HG02763 (cell line): Measurements from ENCODE around the gene CMPK2.

Experiments
- ATAC-seq: cut with Tn5 transposase; IDR thresholded peaks from one replicate; pipeline ENCODE4 v1.9.1; 2021; ENCODE audit warnings: mild to moderate bottlenecking, moderate library complexity; ENCODE audit not compliant: unreplicated experiment

Gene CMPK2

DNA sequence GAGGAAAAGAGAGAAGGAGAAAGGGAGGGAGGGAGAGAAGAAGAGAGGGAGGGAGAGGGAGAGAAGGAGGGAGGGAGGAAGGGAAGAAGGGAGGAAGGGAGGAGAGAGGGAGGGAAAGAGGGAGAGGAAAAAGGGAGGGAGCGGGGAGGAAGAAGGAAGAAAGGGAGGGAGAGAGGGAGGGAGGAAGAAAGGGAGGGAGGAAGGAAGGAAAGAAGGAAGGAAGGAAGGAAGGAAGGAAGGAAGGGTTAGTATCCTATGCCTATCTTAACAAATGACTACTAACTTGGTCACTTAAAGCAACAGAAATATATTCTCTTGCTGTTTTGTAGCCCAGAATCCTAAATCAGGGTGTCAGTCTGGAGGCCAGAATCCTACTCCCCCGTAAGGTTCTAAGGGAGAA lies 52.1 kb downstream of the CMPK2 start:
- ATAC-seq: no peak

DNA sequence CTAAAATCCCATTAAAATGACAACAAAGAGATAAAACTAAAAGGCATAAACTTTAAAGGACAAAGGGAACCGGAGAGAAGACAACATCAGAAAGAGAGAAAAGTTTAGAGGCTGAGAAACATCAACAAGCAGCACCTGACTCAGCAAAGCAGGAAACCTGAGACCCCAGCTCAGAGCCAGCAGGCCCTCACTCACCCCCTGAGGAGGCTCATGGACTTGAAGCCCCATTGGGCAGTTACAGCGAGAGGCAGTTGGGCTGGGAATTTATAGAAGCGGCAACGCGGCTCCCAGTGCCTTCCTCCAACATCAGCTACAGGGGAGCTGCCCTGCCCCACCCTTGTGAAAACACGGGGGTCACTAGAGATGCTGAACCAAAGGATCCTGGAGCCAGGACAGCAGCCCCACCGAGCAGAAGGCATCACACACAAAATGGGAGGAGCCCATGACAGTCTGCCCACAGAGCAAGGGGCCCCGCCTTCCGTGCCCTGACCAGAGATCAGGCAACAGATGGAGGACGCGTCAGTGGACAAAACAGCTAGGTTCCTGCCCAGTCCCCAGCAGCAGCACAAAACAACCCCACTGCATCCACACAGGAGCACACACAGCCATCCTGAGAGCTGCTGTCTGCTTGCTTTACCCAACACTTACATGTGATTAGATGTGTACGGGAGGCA lies 52.7 kb downstream of the CMPK2 start:
- ATAC-seq: no peak

DNA sequence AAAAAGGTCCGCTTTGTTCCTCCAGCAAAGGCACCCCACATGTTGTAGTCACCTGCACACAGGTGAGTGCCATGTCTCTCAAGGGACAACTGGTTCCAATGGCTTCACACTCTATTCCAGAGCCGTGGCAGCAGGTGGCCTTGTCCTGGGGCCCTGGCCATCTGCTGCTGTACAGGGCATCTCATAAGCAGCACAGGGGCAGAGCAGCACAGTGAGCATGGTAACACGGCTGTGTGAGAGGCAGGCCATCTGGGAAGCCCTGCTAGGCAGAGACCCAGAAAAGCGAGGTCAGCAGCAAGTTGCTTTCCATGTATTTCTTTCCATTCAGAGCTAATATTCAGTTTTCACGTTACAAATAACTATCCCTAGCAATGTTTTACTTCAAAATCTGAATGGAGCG lies 54.7 kb downstream of the CMPK2 start:
- ATAC-seq: no peak

DNA sequence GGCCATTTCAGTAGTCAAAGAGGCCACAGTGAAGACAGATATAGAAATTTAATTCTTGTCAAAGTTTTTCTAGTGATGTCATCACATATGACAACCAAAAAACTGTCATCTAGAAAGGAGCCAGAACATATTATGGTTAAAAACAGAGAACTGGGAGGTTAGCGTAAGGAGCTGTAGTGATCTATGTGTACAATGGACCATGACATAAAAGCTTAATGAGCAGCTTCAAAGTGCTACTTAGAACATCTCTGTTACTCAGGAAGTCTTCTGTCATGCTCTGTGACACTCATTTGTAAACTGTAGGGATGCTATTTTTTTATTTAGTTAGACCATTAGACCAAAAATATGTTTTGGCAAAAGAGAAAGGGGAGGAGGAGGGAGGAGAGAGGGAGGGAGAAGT lies 57.3 kb downstream of the CMPK2 start:
- no peak for ATAC-seq

DNA sequence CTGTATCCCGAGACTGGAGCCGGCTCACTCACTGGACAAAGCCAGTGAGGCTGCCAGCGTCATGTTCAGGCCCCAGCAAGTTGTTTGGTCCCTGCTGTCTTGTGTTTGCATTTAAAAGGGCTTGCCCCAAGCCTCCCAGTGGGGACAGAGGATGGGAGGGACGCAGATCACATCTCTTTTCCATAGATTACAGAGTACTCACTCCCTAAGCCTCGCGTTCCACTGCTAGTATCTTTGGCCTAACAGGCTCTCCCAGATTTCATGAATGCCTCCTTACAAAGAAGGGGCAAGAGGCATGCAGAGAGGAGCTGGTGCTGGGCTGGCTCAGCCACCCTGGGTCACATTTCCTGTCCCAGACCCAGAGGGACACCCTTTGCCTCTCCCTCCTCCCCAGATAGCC lies 59.1 kb downstream of the CMPK2 start:
- ATAC-seq: no peak

DNA sequence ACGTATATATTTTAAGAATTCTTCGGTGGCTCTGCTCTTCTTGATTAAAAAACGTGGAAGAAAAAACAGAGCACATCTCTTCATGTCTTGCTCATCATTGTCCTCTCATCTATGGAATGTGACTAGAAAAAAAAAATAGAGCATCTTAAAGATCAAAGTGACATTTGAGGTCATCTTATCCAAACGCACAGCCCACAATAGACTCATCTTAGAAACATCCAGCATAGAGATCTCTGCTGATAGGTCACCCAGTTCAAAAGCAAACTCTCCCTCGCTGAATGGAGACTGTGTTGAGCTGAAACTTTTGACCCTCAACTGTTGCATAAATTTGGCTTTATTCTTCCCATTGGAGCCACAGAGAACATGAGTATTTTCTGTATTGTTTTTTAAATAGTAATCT lies 65.2 kb downstream of the CMPK2 start:
- no peak for ATAC-seq
